Neuronal stem cell (in vitro differentiated cells): Measurements from ENCODE around the gene SPATA20.
A peak's percentile ranks its signal among the peaks of the same experiment; 100 is the strongest.

Experiments
- DNase-seq: peaks from one replicate; pipeline ENCODE4 v3.0.0-alpha.2; 2013; ENCODE audit warnings: low spot score
- H2AFZ ChIP-seq: one replicate; pipeline ENCODE4 v1.6.1; 2013; ENCODE audit warnings: mild to moderate bottlenecking, low read length, inconsistent platforms
- H2AK5ac ChIP-seq: 2 replicates; pipeline ENCODE4 v1.6.1; 2013; ENCODE audit warnings: low read depth, mild to moderate bottlenecking, inconsistent platforms, low read length, moderate library complexity, mixed read lengths
- H2BK120ac ChIP-seq: 2 replicates; pipeline ENCODE4 v1.6.1; 2013; ENCODE audit warnings: low read depth, mild to moderate bottlenecking, inconsistent platforms, low read length, moderate library complexity, mixed read lengths
- H2BK12ac ChIP-seq: one replicate; pipeline ENCODE4 v1.6.1; 2013; ENCODE audit warnings: low read length, inconsistent platforms
- H2BK15ac ChIP-seq: 2 replicates; pipeline ENCODE4 v1.6.1; 2013; ENCODE audit warnings: mild to moderate bottlenecking, low read length, inconsistent platforms, mixed read lengths
- H2BK5ac ChIP-seq: one replicate; pipeline ENCODE4 v1.6.1; 2013; ENCODE audit warnings: inconsistent platforms, mild to moderate bottlenecking, low read length, moderate library complexity
- H3K14ac ChIP-seq: one replicate; pipeline ENCODE4 v1.6.1; 2013; ENCODE audit warnings: low read length, inconsistent platforms
- H3K18ac ChIP-seq: 2 replicates; pipeline ENCODE4 v1.6.1; 2013; ENCODE audit warnings: low read length, inconsistent platforms
- H3K23ac ChIP-seq: 2 replicates; pipeline ENCODE4 v1.6.1; 2013; ENCODE audit warnings: low read depth, mild to moderate bottlenecking, mixed read lengths, low read length, inconsistent platforms; ENCODE audit not compliant: poor library complexity
- H3K27ac ChIP-seq: replicated peaks from 3 replicates; pipeline ENCODE4 v1.5.1; 2013; ENCODE audit warnings: low read length, inconsistent platforms
- H3K27me3 ChIP-seq, 3 experiments: 2 replicates each; pipeline ENCODE4 v1.6.1; 2013; ENCODE audit warnings: low read length in 3 of 3, mild to moderate bottlenecking in 2 of 3, inconsistent platforms in 1 of 3, low read depth in 1 of 3, mixed read lengths in 1 of 3, moderate library complexity in 1 of 3; ENCODE audit not compliant: control insufficient read depth in 3 of 3, insufficient read depth in 3 of 3
- H3K36me3 ChIP-seq, 2 donors: replicated peaks in 1 of 2; 2 replicates each; pipeline ENCODE4 v1.6.1; 2013; ENCODE audit warnings: low read length in 2 of 2; ENCODE audit not compliant: control insufficient read depth in 2 of 2, insufficient read depth in 2 of 2
- H3K4ac ChIP-seq: 2 replicates; pipeline ENCODE4 v1.6.1; 2013; ENCODE audit warnings: inconsistent platforms, mild to moderate bottlenecking, low read length, moderate library complexity
- H3K4me1 ChIP-seq, 2 donors: 1 replicate in 1 of 2; 2 replicates in 1 of 2; pipeline ENCODE4 v1.6.1; 2013; ENCODE audit warnings: low read length in 2 of 2, low read depth in 1 of 2; ENCODE audit not compliant: control insufficient read depth in 2 of 2, insufficient read depth in 1 of 2
- H3K4me2 ChIP-seq: one replicate; pipeline ENCODE4 v1.6.1; 2013; ENCODE audit warnings: mild to moderate bottlenecking, low read length, inconsistent platforms; ENCODE audit not compliant: insufficient read depth, poor library complexity, severe bottlenecking
- H3K4me3 ChIP-seq, 2 donors: 2 replicates each; pipeline ENCODE4 v1.5.1; 2013; ENCODE audit warnings: low read length in 2 of 2, mild to moderate bottlenecking in 2 of 2, inconsistent platforms in 1 of 2, moderate library complexity in 1 of 2
- H3K79me1 ChIP-seq: one replicate; pipeline ENCODE4 v1.6.1; 2013; ENCODE audit warnings: low read depth, mild to moderate bottlenecking, inconsistent platforms, low read length, moderate library complexity
- H3K9ac ChIP-seq: one replicate; pipeline ENCODE4 v1.6.1; 2013; ENCODE audit warnings: mild to moderate bottlenecking, low read depth, low read length, inconsistent platforms; ENCODE audit not compliant: poor library complexity
- H3K9me3 ChIP-seq, 2 donors: replicated peaks in 1 of 2; 2 replicates each; pipeline versions ENCODE3 to v1.6.1; 2013; ENCODE audit warnings: low read length in 2 of 2, mild to moderate bottlenecking in 2 of 2, inconsistent platforms in 1 of 2, low read depth in 1 of 2, mixed read lengths in 1 of 2, moderate library complexity in 1 of 2; ENCODE audit not compliant: control insufficient read depth in 2 of 2, insufficient read depth in 1 of 2
- H4K8ac ChIP-seq: one replicate; pipeline ENCODE4 v1.6.1; 2013; ENCODE audit warnings: low read depth, mild to moderate bottlenecking, inconsistent platforms, low read length, moderate library complexity
- H4K91ac ChIP-seq: one replicate; pipeline ENCODE4 v1.6.1; 2013; ENCODE audit warnings: low read length, low read depth, mild to moderate bottlenecking, inconsistent platforms; ENCODE audit not compliant: poor library complexity
- WGBS, 2 donors: extraction: QIAGEN DNeasy Blood & Tissue Kit; methylation state at CpG; one replicate each; pipeline ENCODE4 v1.1.7; 2013; ENCODE audit warnings: missing lambda C conversion rate in 2 of 2, mixed read lengths in 1 of 2; ENCODE audit not compliant: insufficient read length in 2 of 2, insufficient replicate concordance in 1 of 2; ENCODE audit errors: extremely low coverage in 2 of 2; 5-methylcytosine and 5-hydroxymethylcytosine counted together

Gene SPATA20

GRCh38 chr17:50507871-50508572, 39.0 kb upstream of the SPATA20 start, which contains the start of gene MYCBPAP:
Gene MYCBPAP, plus strand, starts transcription at chr17:50508439. Its CDS starts 236 bp downstream, at chr17:50508675.
- peak within 1 kb of the TSS; percentile 29 for H2BK5ac ChIP-seq
- H3K23ac ChIP-seq, result peak within 1 kb of the TSS; percentile 59
- peaks cover 13 to 23% of the 10 kb centered on the region in 2 donors for H3K4me1 ChIP-seq
- no CpG with 5 or more reads among the region's 66 CpGs for whole genome bisulfite sequencing, 2 donors
- peak within 1 kb of the TSS; percentile 51 for H2AK5ac ChIP-seq
- peaks cover 0 to 34% (median 0%) of the 10 kb centered on the region in 3 experiments for H3K27me3 ChIP-seq
- peak within 1 kb of the TSS; percentile 57 for H2AFZ ChIP-seq
- no peaks in the 10 kb centered on the region for H3K79me1 ChIP-seq
- peak within 1 kb of the TSS; percentile 95 for H3K18ac ChIP-seq
- H4K91ac ChIP-seq, result no peak within 1 kb of the TSS
- H2BK12ac ChIP-seq, result no peak within 1 kb of the TSS
- no peak within 1 kb of the TSS for H4K8ac ChIP-seq
- no peaks in the 10 kb centered on the region for H3K9me3 ChIP-seq
- H3K4me2 ChIP-seq, result peak within 1 kb of the TSS; percentile 89
- peak within 1 kb of the TSS in 1 of 2 donors; percentile 79 for H3K4me3 ChIP-seq
- H3K36me3 ChIP-seq, result no peaks in the 10 kb centered on the region
- peak within 1 kb of the TSS; percentile 83 for H2BK15ac ChIP-seq
- peak within 1 kb of the TSS; percentile 75 for H2BK120ac ChIP-seq
- DNase-seq, result peak; percentile 83
- H3K4ac ChIP-seq, result no peak within 1 kb of the TSS
- peak within 1 kb of the TSS; percentile 84 for H3K9ac ChIP-seq
- peak within 1 kb of the TSS; percentile 87 for H3K14ac ChIP-seq
- peak within 1 kb of the TSS; percentile 54 for H3K27ac ChIP-seq

GRCh38 chr17:50508573-50509460, 38.2 kb upstream of the SPATA20 start:
- H3K4me1 ChIP-seq, result peaks cover 11 to 21% of the 10 kb centered on the region in 2 donors
- H4K91ac ChIP-seq, result no peak overlapping the region
- H3K4me3 ChIP-seq, result peak overlapping the region in 1 of 2 donors; percentile 79
- no peak overlapping the region for H2BK12ac ChIP-seq
- peak overlapping the region; percentile 87 for H3K14ac ChIP-seq
- H3K9ac ChIP-seq, result peak overlapping the region; percentile 84
- no peak overlapping the region for H3K4ac ChIP-seq
- H2BK15ac ChIP-seq, result peak overlapping the region; percentile 83
- no peaks in the 10 kb centered on the region for H3K36me3 ChIP-seq
- peak overlapping the region; percentile 29 for H2BK5ac ChIP-seq
- H3K9me3 ChIP-seq, result no peaks in the 10 kb centered on the region
- H2AK5ac ChIP-seq, result peak overlapping the region; percentile 24
- WGBS, 2 donors, result no CpG with 5 or more reads among the region's 32 CpGs
- no peak overlapping the region for H4K8ac ChIP-seq
- H3K18ac ChIP-seq, result peak overlapping the region; percentile 88
- H2BK120ac ChIP-seq, result peak overlapping the region; percentile 16
- H2AFZ ChIP-seq, result peak overlapping the region; percentile 57
- peak overlapping the region; percentile 89 for H3K4me2 ChIP-seq
- H3K27me3 ChIP-seq, result peaks cover 0 to 31% (median 0%) of the 10 kb centered on the region in 3 experiments
- no peak for DNase-seq
- peak overlapping the region; percentile 54 for H3K27ac ChIP-seq
- H3K79me1 ChIP-seq, result no peaks in the 10 kb centered on the region
- H3K23ac ChIP-seq, result no peak overlapping the region

GRCh38 chr17:50511058-50511457, 35.9 kb upstream of the SPATA20 start:
- DNase-seq, result no peak
- H3K23ac ChIP-seq, result no peak overlapping the region
- no peak overlapping the region for H3K9ac ChIP-seq
- H2BK15ac ChIP-seq, result no peak overlapping the region
- no peak overlapping the region for H3K4me2 ChIP-seq
- no CpG with 5 or more reads among the region's 3 CpGs for WGBS, 2 donors
- no peaks in the 10 kb centered on the region for H3K36me3 ChIP-seq
- no peak overlapping the region for H2BK12ac ChIP-seq
- H2BK5ac ChIP-seq, result no peak overlapping the region
- no peak overlapping the region for H3K14ac ChIP-seq
- H4K91ac ChIP-seq, result no peak overlapping the region
- H2AFZ ChIP-seq, result peak overlapping the region; percentile 68
- H3K4me3 ChIP-seq, result no peak overlapping the region
- no peak overlapping the region for H3K27ac ChIP-seq
- H4K8ac ChIP-seq, result no peak overlapping the region
- no peak overlapping the region for H2BK120ac ChIP-seq
- no peak overlapping the region for H2AK5ac ChIP-seq
- peaks cover 18 to 27% of the 10 kb centered on the region in 2 donors for H3K4me1 ChIP-seq
- H3K18ac ChIP-seq, result no peak overlapping the region
- no peaks in the 10 kb centered on the region for H3K9me3 ChIP-seq
- H3K79me1 ChIP-seq, result no peaks in the 10 kb centered on the region
- no peak overlapping the region for H3K4ac ChIP-seq
- H3K27me3 ChIP-seq, result peaks cover 0 to 25% (median 0%) of the 10 kb centered on the region in 3 experiments

- no peaks in the 10 kb centered on the region for H3K36me3 ChIP-seq
- no peak overlapping the region for H3K27ac ChIP-seq
- peaks cover 18 to 23% of the 10 kb centered on the region in 2 donors for H3K4me1 ChIP-seq
- H3K23ac ChIP-seq, result no peak overlapping the region
- H3K14ac ChIP-seq, result no peak overlapping the region
- WGBS, 2 donors, result no CpG with 5 or more reads among the region's 4 CpGs
- no peak overlapping the region for H2BK5ac ChIP-seq
- no peak overlapping the region for H4K91ac ChIP-seq
- H3K79me1 ChIP-seq, result no peaks in the 10 kb centered on the region
- H3K27me3 ChIP-seq, result peaks cover 0 to 22% (median 0%) of the 10 kb centered on the region in 3 experiments
- H2BK12ac ChIP-seq, result no peak overlapping the region
- H3K4me3 ChIP-seq, result no peak overlapping the region
- no peak overlapping the region for H2BK120ac ChIP-seq
- DNase-seq, result no peak
- H2AFZ ChIP-seq, result no peak overlapping the region
- no peak overlapping the region for H4K8ac ChIP-seq
- no peak overlapping the region for H3K4me2 ChIP-seq
- no peaks in the 10 kb centered on the region for H3K9me3 ChIP-seq
- no peak overlapping the region for H3K9ac ChIP-seq
- no peak overlapping the region for H3K4ac ChIP-seq
- H2AK5ac ChIP-seq, result no peak overlapping the region
- no peak overlapping the region for H3K18ac ChIP-seq
- H2BK15ac ChIP-seq, result no peak overlapping the region
Measured at GRCh38 chr17:50513495-50513894, 33.5 kb upstream of the SPATA20 start.
